SK-N-SH treated with all-trans-retinoic acid at 6 μM for 48 hours (cell line): ENCODE data around the gene ITIH1.

Experiments used
- ATAC-seq: fragments of 200-7000 bp; cut with Tn5 transposase; 3 replicates; pipeline ENCODE4 v1.9.1; 2020; ENCODE audit warnings: mild to moderate bottlenecking, moderate library complexity
- ARNTL ChIP-seq: fragments of 450-650 bp; formaldehyde crosslinking; IDR thresholded peaks from 2 replicates; pipeline ENCODE4 v1.5.0; 2020; ENCODE audit warnings: low read depth, mild to moderate bottlenecking, moderate library complexity, borderline replicate concordance
- BACH2 ChIP-seq: fragments of 250-450 bp; sonication (Bioruptor Pico); IDR thresholded peaks from 2 replicates; pipeline ENCODE4 v1.9.0; 2021; ENCODE audit warnings: mild to moderate bottlenecking, borderline replicate concordance
- CSDC2 ChIP-seq: fragments of 250-450 bp; sonication (Bioruptor Pico); IDR thresholded peaks from 2 replicates; pipeline ENCODE4 v1.5.0; 2020; ENCODE audit warnings: mild to moderate bottlenecking, moderate library complexity
- ESRRG ChIP-seq: fragments of 250-450 bp; sonication (Bioruptor Pico); IDR thresholded peaks from 2 replicates; pipeline ENCODE4 v1.6.1; 2021; ENCODE audit warnings: mild to moderate bottlenecking
- GLIS3 ChIP-seq: fragments of 250-450 bp; sonication (Bioruptor Pico); IDR thresholded peaks from 2 replicates; pipeline ENCODE4 v1.5.0; 2020; ENCODE audit warnings: mild to moderate bottlenecking, moderate library complexity
- ISL1 ChIP-seq: fragments of 250-450 bp; sonication (Bioruptor Pico); IDR thresholded peaks from 2 replicates; pipeline ENCODE4 v2.1.2; 2022; ENCODE audit warnings: mild to moderate bottlenecking, moderate library complexity
- OSR1 ChIP-seq: fragments of 250-450 bp; sonication (Bioruptor Pico); IDR thresholded peaks from 2 replicates; pipeline ENCODE4 v1.8.0; 2022; ENCODE audit warnings: moderate library complexity, mild to moderate bottlenecking, inconsistent platforms
- PPARA ChIP-seq: fragments of 250-450 bp; sonication (Bioruptor Pico); IDR thresholded peaks from 2 replicates; pipeline ENCODE4 v1.5.0; 2020; ENCODE audit warnings: mild to moderate bottlenecking, borderline replicate concordance
- RARB ChIP-seq: fragments of 250-450 bp; sonication (Bioruptor Pico); IDR thresholded peaks from 2 replicates; pipeline ENCODE4 v1.8.0; 2021; ENCODE audit warnings: mild to moderate bottlenecking, moderate library complexity
- TCF4 ChIP-seq: fragments of 250-450 bp; sonication (Bioruptor Pico); IDR thresholded peaks from 2 replicates; pipeline ENCODE4 v1.8.0; 2021; ENCODE audit warnings: mild to moderate bottlenecking, moderate library complexity, borderline replicate concordance
- TOX ChIP-seq: fragments of 250-450 bp; sonication (Bioruptor Pico); IDR thresholded peaks from 2 replicates; pipeline ENCODE4 v1.8.0; 2021; ENCODE audit warnings: mild to moderate bottlenecking, moderate library complexity, borderline replicate concordance
- ZC3H10 ChIP-seq: fragments of 250-450 bp; sonication (Bioruptor Pico); IDR thresholded peaks from 2 replicates; pipeline ENCODE4 v1.5.1; 2021; ENCODE audit warnings: mild to moderate bottlenecking, moderate library complexity
- ZFP3 ChIP-seq: fragments of 250-450 bp; sonication (Bioruptor Pico); IDR thresholded peaks from 2 replicates; pipeline ENCODE4 v1.5.0; 2020; ENCODE audit warnings: mild to moderate bottlenecking, moderate library complexity
- ZFP30 ChIP-seq: fragments of 450-650 bp; formaldehyde crosslinking; IDR thresholded peaks from 2 replicates; pipeline ENCODE4 v1.5.0; 2022; ENCODE audit warnings: mild to moderate bottlenecking, moderate library complexity
- ZNF565 ChIP-seq: fragments of 450-650 bp; formaldehyde crosslinking; conservative IDR thresholded peaks from 2 replicates; pipeline ENCODE4 v1.5.0; 2020; ENCODE audit warnings: low read depth, mild to moderate bottlenecking, moderate library complexity
- ZNF70 ChIP-seq: fragments of 450-650 bp; formaldehyde crosslinking; IDR thresholded peaks from 2 replicates; pipeline ENCODE4 v1.5.0; 2020; ENCODE audit warnings: mild to moderate bottlenecking, moderate library complexity
- ZNF8 ChIP-seq: fragments of 450-650 bp; formaldehyde crosslinking; IDR thresholded peaks from 2 replicates; pipeline ENCODE4 v1.5.0; 2020; ENCODE audit warnings: mild to moderate bottlenecking, moderate library complexity
- TF ChIP-seq, protein P1 (sequence below): fragments of 250-450 bp; sonication (Bioruptor Pico); IDR thresholded peaks from 2 replicates; pipeline ENCODE4 v1.5.1; 2021; ENCODE audit warnings: mild to moderate bottlenecking, moderate library complexity
- TF ChIP-seq, protein P2 (sequence below): fragments of 250-450 bp; sonication (Bioruptor Pico); IDR thresholded peaks from 2 replicates; pipeline ENCODE4 v1.5.1; 2020; ENCODE audit warnings: low read depth, mild to moderate bottlenecking, moderate library complexity
- TF ChIP-seq, protein P3 (sequence below): fragments of 250-450 bp; sonication (Bioruptor Pico); IDR thresholded peaks from 2 replicates; pipeline ENCODE4 v1.8.0; 2020; ENCODE audit warnings: mild to moderate bottlenecking, moderate library complexity, borderline replicate concordance
- TF ChIP-seq, protein P4 (sequence below): fragments of 250-450 bp; sonication (Bioruptor Pico); IDR thresholded peaks from 2 replicates; pipeline ENCODE4 v1.5.0; 2020; ENCODE audit warnings: mild to moderate bottlenecking, moderate library complexity
- TF ChIP-seq, protein P5 (sequence below): fragments of 250-450 bp; sonication (Bioruptor Pico); IDR thresholded peaks from 2 replicates; pipeline ENCODE4 v1.8.0; 2021; ENCODE audit warnings: low read depth, mild to moderate bottlenecking, moderate library complexity, borderline replicate concordance

The ITIH1 gene

DNA sequence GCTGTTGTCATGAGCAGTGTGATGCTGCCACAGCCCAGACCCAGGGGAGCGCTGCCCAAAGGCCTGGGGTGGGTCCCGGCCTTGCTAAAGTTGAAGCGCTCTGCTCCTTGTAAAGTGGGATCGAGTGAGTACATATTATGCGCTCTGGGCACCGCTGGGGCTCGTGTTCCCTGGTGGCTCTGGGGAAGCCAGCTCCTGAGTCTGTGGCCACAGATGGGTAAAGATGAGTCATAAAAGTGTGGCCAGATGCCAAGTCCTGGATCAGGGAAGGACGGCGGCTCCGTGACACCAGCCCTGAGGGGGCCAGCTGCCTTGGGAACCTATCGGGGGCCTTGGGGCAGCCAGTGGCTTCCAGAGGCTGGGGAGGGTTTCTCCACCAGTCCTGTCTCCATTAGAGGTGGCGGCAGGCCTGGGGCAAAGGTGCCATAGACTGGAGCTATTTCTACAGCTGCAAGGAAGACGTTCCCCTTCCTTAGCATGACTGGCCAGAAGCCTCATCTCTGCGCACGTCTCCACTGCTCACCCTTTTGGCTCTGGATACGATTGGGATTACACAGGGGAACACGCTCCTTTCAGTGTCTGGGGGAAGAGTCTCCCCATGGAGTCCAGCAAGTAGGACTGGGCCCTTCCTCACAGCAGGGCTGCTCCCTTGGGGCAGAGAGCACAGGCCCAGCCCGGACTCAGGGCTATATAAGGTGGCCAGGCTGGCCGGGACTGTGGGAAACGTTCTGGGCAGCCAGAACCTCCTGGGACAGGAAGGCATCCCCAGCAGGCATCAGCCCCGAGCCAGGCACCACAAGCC, 54.3 kb downstream of the ITIH1 start:
- TF ChIP-seq ZNF565 (CRISPR knock-in tag) = no peak
- no peak for TF ChIP-seq ZNF8 (CRISPR knock-in tag)
- TF ChIP-seq TOX = no peak
- TF ChIP-seq PPARA = no peak
- no peak for TF ChIP-seq RARB
- no peak for TF ChIP-seq ZFP30 (CRISPR knock-in tag)
- TF ChIP-seq ISL1 = no peak
- TF ChIP-seq GLIS3 = no peak
- TF ChIP-seq BACH2 (CRISPR knock-in tag) = no peak
- TF ChIP-seq, protein P1, sequence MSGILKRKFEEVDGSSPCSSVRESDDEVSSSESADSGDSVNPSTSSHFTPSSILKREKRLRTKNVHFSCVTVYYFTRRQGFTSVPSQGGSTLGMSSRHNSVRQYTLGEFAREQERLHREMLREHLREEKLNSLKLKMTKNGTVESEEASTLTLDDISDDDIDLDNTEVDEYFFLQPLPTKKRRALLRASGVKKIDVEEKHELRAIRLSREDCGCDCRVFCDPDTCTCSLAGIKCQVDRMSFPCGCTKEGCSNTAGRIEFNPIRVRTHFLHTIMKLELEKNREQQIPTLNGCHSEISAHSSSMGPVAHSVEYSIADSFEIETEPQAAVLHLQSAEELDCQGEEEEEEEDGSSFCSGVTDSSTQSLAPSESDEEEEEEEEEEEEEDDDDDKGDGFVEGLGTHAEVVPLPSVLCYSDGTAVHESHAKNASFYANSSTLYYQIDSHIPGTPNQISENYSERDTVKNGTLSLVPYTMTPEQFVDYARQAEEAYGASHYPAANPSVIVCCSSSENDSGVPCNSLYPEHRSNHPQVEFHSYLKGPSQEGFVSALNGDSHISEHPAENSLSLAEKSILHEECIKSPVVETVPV (CRISPR knock-in tag) = no peak
- no peak for TF ChIP-seq ZNF70 (CRISPR knock-in tag)
- no peak for TF ChIP-seq ESRRG (CRISPR knock-in tag)
- TF ChIP-seq, protein P2, sequence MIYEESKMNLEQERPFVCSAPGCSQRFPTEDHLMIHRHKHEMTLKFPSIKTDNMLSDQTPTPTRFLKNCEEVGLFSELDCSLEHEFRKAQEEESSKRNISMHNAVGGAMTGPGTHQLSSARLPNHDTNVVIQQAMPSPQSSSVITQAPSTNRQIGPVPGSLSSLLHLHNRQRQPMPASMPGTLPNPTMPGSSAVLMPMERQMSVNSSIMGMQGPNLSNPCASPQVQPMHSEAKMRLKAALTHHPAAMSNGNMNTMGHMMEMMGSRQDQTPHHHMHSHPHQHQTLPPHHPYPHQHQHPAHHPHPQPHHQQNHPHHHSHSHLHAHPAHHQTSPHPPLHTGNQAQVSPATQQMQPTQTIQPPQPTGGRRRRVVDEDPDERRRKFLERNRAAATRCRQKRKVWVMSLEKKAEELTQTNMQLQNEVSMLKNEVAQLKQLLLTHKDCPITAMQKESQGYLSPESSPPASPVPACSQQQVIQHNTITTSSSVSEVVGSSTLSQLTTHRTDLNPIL (CRISPR knock-in tag) = no peak
- no peak for TF ChIP-seq ARNTL (CRISPR knock-in tag)
- TF ChIP-seq, protein P3, sequence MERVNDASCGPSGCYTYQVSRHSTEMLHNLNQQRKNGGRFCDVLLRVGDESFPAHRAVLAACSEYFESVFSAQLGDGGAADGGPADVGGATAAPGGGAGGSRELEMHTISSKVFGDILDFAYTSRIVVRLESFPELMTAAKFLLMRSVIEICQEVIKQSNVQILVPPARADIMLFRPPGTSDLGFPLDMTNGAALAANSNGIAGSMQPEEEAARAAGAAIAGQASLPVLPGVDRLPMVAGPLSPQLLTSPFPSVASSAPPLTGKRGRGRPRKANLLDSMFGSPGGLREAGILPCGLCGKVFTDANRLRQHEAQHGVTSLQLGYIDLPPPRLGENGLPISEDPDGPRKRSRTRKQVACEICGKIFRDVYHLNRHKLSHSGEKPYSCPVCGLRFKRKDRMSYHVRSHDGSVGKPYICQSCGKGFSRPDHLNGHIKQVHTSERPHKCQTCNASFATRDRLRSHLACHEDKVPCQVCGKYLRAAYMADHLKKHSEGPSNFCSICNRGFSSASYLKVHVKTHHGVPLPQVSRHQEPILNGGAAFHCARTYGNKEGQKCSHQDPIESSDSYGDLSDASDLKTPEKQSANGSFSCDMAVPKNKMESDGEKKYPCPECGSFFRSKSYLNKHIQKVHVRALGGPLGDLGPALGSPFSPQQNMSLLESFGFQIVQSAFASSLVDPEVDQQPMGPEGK = no peak
- TF ChIP-seq, protein P4, sequence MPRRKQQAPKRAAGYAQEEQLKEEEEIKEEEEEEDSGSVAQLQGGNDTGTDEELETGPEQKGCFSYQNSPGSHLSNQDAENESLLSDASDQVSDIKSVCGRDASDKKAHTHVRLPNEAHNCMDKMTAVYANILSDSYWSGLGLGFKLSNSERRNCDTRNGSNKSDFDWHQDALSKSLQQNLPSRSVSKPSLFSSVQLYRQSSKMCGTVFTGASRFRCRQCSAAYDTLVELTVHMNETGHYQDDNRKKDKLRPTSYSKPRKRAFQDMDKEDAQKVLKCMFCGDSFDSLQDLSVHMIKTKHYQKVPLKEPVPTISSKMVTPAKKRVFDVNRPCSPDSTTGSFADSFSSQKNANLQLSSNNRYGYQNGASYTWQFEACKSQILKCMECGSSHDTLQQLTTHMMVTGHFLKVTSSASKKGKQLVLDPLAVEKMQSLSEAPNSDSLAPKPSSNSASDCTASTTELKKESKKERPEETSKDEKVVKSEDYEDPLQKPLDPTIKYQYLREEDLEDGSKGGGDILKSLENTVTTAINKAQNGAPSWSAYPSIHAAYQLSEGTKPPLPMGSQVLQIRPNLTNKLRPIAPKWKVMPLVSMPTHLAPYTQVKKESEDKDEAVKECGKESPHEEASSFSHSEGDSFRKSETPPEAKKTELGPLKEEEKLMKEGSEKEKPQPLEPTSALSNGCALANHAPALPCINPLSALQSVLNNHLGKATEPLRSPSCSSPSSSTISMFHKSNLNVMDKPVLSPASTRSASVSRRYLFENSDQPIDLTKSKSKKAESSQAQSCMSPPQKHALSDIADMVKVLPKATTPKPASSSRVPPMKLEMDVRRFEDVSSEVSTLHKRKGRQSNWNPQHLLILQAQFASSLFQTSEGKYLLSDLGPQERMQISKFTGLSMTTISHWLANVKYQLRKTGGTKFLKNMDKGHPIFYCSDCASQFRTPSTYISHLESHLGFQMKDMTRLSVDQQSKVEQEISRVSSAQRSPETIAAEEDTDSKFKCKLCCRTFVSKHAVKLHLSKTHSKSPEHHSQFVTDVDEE (CRISPR knock-in tag) = no peak
- no peak for TF ChIP-seq CSDC2
- no peak for TF ChIP-seq ZFP3
- no peak for TF ChIP-seq OSR1 (CRISPR knock-in tag)
- no peak for TF ChIP-seq TCF4
- ATAC-seq = peak; percentile 87

DNA sequence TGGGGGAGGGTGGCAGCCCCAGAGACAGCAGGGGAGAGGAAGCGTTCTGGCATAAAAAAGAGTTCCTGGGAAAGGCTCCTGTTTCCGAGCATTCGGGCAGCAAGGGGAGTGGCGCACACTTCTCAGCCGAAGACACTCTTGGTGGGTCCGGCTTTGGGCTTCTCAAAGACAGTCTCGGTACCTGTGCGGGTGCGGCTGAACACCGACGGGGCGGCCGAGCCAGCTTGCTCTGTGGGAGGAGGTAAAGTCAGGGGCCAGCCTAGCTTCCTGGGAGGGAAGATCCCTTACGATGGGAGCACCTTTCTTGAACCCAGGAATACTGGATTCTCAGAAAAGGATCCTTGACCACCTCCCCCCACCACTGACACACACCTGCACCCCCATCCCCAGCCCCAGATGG, 55.8 kb downstream of the ITIH1 start:
- TF ChIP-seq ZC3H10 (CRISPR knock-in tag) = no peak
- TF ChIP-seq, protein P1 (CRISPR knock-in tag) = no peak
- TF ChIP-seq, protein P4 (CRISPR knock-in tag) = no peak
- TF ChIP-seq, protein P3 = no peak
- no peak for TF ChIP-seq ZNF565 (CRISPR knock-in tag)
- no peak for TF ChIP-seq ISL1
- no peak for TF ChIP-seq CSDC2
- TF ChIP-seq ZFP3 = no peak
- TF ChIP-seq, protein P2 (CRISPR knock-in tag) = no peak
- TF ChIP-seq, protein P5, sequence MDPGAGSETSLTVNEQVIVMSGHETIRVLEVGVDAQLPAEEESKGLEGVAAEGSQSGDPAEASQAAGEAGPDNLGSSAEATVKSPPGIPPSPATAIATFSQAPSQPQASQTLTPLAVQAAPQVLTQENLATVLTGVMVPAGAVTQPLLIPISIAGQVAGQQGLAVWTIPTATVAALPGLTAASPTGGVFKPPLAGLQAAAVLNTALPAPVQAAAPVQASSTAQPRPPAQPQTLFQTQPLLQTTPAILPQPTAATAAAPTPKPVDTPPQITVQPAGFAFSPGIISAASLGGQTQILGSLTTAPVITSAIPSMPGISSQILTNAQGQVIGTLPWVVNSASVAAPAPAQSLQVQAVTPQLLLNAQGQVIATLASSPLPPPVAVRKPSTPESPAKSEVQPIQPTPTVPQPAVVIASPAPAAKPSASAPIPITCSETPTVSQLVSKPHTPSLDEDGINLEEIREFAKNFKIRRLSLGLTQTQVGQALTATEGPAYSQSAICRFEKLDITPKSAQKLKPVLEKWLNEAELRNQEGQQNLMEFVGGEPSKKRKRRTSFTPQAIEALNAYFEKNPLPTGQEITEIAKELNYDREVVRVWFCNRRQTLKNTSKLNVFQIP (CRISPR knock-in tag) = no peak
- TF ChIP-seq ZNF8 (CRISPR knock-in tag) = no peak
- no peak for ATAC-seq
